Daoy (cell line): ENCODE results near the gene KLHL30. TPM values are rescaled to one million over a fixed set of nuclear protein-coding genes. Genes with fewer than 3 reads are reported as not detected.
A peak's percentile ranks its signal among the peaks of the same experiment; 100 is the strongest.

Experiments
- DNase-seq: peaks from one replicate; pipeline ENCODE4 v3.0.0-alpha.2; 2015; ENCODE audit warnings: low read depth
- total RNA-seq: library from RNA; depleted of rRNA; stranded (reverse); fragments of >200 nt; shearing (Covaris generic); gene quantifications from 2 replicates; pipeline ENCODE4 v1.2.3, GENCODE V29; 2014

KLHL30 gene
- total RNA-seq, 1 experiment from 2014 or later = 0.17 TPM

GRCh38 chr2:238146884-238147544 lies 8.5 kb downstream of the KLHL30 start:
- no peak for DNase-seq

DNA sequence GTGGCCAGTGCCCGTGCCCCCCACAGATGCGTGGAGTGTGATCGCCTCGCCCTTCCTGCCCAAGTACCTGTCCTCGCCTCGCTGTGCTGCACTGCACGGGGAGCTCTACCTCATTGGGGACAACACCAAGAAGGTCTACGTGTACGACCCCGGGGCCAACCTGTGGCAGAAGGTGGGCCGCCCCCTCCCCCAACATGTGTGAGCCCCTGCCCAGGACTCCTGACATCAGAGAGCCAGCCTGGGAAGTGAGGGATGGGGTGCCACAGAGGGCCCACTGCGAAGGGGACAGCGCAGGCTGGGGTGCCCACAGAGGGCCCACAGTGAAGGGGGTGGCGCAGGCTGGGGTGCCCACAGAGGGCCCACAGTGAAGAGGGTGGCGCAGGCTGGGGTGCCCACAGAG lies 10.5 kb downstream of the KLHL30 start:
- no peak for DNase-seq

DNA sequence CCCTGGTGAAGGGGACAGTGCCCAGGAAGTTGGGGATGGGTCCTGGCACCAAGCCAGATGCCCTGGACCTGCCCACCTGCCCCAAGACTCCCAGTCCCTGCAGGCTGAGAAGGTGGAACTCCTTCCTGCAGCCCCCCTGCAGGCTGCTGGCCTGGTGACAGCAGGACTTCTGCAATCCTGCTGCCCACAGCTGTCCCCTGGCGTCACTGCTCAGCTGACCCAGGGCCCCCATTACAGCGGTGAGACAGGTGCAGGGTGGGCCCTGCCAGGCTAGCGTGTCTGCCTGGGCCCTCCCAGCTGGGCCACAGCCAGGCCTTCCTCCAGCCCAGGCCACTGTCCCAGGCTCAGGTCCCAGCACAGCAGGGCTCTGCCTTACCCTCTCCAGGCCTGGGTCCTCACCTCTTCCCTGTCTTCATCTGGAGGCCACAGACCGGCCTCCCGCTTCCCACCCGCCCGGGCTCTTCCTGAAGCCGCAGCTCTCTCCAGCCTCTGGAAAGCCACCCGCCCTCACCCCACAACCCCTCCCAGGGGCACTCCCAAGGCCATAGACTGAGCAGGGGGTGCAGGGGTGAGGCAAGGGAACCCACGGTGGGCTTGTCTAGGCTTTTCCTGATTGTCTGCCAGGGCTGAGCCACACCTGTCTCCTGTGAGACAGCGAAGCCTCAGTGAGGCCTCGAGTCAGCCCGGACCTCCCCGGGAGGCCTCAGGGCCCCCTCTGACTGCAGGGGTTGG lies 11.5 kb downstream of the KLHL30 start:
- DNase-seq = no peak

GRCh38 chr2:238150686-238151085 lies 12.2 kb downstream of the KLHL30 start:
- DNase-seq = no peak

DNA sequence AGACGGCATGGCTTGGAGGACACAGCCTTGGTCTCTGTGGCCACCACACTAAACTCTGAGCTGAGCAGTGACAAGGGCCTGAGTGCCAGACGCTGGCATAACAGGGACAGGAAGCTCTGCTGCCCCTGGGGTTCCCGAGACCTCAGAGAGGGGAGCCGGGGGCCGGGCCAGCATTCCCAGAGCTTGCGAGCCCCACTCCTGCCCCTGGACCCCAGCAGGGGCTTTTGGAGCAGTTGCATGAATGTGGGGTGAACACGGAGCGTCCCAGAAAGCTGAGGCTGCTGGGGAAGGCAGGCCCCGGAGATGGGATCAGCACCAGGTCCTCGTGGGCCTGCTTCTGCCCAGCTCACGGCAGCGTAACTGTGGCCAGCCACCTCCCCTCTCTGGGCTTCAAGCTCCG lies 12.7 kb downstream of the KLHL30 start:
- no peak for DNase-seq

DNA sequence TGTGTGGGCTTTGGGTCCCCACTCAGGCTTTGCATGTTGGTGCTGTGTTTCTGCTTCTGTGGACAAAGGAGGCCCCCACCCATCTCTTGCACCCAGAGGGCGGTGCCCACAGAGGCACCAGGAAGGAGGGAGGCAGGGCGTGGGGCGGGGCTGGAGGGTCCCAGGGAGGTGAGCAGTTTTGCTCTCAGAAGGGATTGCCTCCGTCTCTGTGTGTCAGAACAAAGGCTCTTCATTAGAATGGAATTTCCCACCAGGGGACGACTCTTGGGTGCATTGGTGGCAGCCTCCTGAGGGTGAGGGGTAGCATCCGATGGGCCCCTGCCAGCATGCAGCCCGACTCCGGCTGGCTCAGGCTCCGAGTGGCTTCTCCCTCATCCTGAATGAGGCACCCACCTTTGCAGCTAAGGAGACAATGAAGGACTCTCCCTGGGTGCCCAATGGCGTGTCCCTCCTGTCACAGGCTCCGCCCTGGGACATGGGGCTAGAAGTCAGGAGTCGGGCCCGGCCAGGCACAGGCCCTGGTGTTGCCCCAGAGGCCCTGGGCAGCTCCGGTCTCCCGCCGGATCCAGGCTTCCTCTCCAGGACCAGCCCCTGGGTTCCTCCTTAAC lies 13.3 kb downstream of the KLHL30 start:
- DNase-seq = no peak

GRCh38 chr2:238152771-238153688 lies 14.6 kb downstream of the KLHL30 start:
- DNase-seq = no peak

DNA sequence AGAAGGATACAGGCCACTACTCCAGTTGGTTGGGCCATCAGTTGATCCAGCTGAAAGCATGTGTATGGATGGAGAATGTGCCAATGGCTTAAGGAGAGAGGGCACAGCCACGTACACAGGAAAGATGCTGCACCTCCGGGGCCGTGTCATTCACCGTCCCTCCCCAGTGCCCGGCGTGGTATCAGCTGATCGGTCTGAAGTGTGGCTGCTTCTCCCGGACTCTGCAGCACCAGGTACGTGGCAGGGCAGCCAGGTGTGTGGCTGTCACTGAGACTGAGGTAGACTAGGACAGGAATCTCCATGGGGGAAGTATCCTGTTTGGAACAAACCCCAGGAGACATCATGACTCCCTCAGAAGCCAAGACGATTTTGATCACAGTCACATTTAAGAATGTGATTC lies 16.1 kb downstream of the KLHL30 start:
- no peak for DNase-seq

DNA sequence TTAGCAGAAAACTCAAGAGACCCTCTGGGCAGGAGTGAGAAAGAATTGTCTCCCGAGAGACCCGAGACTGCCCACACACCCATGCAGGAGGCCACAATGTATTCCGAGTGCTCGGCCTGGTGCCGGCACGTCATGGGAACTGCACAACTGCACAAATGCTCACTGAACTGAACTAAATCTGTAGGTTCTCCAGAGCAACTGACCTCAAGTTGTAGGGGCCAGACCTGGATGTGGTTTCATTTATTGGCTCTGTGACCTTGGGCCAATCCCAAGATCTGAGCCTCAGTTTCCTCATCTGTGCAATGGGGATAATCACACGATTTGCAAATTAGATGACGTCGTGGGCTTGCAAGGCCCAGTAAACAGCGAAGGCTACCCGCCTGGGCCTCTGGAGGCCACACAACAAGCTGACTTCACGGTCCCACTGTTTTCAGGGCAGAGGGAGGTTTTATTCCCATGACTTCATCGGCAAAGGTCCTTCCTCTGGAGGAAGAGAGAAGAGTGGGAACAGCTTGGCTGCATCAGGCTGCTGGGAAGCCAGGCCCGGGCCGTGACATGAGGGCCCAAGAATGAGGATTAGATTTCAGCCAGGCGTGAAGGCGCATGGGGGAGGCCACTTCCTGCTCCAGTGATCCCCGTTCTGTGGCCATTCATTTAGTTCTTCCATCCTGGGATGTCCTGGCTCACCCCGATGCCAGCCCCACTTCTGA lies 16.7 kb downstream of the KLHL30 start:
- peak; percentile 84 for DNase-seq

- DNase-seq = no peak
These were observed 17.6 kb downstream of the KLHL30 start for GRCh38 chr2:238155761-238156694.

DNA sequence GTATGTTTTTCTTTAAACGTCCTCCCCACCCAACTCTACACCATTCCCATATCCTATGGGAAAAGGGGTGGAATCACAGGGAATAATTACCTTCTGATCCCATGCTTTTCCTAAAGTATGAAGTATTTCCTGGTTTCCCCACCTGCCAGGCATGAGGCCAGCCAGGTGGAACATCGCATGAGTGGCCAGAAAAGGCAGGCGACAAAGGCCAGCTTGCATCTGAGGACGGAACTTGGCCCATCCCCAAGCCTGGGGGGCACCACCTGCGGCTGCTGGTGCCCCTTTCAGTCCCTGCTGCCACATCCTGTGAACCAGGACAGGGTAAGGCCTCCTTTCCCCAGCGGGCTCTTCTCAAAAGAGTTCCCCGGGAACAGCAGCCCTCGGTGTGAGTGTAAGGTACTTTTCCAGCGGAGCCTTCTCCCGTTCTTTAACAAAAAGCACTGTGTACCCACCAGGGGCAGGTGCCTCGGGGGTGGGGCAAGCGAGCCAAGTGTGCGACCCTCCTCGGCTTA lies 19.1 kb downstream of the KLHL30 start:
- DNase-seq = no peak

GRCh38 chr2:238158018-238158508 lies 19.6 kb downstream of the KLHL30 start:
- DNase-seq = no peak

- DNase-seq = peak; percentile 68
These were observed 20.1 kb downstream of the KLHL30 start, which contains the start of gene ERFE for GRCh38 chr2:238158509-238159070. ERFE (plus strand) TSS chr2:238158970; CDS start chr2:238159008, 38 bp downstream.

- DNase-seq = peak; percentile 36
These were observed 20.6 kb downstream of the KLHL30 start for GRCh38 chr2:238159071-238159539.

DNA sequence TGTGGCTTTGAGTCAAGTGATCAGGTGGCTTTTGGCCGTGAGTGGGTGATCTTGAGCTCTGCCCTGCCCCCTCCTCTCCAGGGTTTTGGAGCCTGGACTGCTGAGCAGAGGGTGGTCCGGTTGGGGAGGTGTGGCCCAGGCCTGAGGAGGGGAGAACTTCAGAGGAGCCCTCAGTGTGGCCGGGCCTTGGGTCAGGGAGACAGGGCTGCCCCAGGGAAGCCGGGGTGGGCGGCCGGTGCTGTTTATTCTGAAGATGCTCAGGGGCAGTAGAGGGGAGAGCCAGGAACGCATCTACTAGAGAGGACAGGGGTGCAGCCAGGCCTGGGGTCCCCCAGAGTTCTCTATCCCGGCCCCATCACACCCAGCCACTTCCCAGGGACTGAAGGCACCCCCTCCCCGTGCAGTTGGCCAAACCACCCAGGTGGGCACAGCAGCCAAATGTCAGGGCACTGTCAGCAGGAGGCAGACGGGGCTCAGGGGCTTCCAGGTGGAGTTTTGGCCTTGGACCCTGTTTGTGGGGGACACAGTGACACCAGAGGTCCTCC lies 21.3 kb downstream of the KLHL30 start:
- no peak for DNase-seq

GRCh38 chr2:238160206-238161129 lies 22.0 kb downstream of the KLHL30 start:
- no peak for DNase-seq

- no peak for DNase-seq
These were observed 23.0 kb downstream of the KLHL30 start for GRCh38 chr2:238161291-238162051.
